Panc1 (cell line): Measurements from ENCODE around the gene PWP1.

Source experiments
- POLR2AphosphoS5 ChIP-seq: IDR thresholded peaks from 2 replicates; pipeline ENCODE4 v1.6.1; 2012; ENCODE audit warnings: mild to moderate bottlenecking, low read depth, low read length, moderate library complexity
- SIN3A ChIP-seq: IDR thresholded peaks from 2 replicates; pipeline ENCODE4 v1.6.1; 2012; ENCODE audit warnings: low read depth, mild to moderate bottlenecking, low read length, moderate library complexity, borderline replicate concordance; ENCODE audit not compliant: insufficient read depth
- TF ChIP-seq, protein P1 (sequence below): fragments of 450-650 bp; IDR thresholded peaks from 2 replicates; pipeline ENCODE4 v1.5.1; 2017; ENCODE audit warnings: mild to moderate bottlenecking
- TF ChIP-seq, protein P2 (sequence below), 2 experiments: IDR thresholded peaks; 2 replicates each; pipeline ENCODE4 v1.6.1; 2011 to 2012; ENCODE audit warnings: low read depth in 2 of 2, control low read depth in 1 of 2, low read length in 1 of 2, mild to moderate bottlenecking in 1 of 2, moderate library complexity in 1 of 2; ENCODE audit not compliant: insufficient read depth in 1 of 2

DNA sequence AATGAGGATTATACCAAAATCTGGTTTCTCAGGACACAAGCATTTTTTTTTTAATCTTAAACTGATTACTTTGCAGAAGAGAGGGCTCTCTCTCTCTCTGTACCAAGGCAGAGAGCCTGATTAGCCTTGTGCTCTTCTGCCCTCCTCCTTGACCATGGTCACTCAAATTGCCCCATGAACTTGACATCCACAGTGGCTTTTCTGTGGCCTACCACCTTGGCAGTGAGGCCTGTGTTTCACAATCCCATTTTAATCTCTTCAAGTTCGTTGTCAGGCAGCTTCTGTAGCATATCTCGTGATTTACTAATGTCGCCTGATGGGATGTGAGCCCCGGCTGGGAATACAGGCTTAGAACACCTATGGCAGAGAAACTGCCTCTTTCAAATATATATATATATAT lies 30.7 kb upstream of the PWP1 start:
- TF ChIP-seq, protein P1, sequence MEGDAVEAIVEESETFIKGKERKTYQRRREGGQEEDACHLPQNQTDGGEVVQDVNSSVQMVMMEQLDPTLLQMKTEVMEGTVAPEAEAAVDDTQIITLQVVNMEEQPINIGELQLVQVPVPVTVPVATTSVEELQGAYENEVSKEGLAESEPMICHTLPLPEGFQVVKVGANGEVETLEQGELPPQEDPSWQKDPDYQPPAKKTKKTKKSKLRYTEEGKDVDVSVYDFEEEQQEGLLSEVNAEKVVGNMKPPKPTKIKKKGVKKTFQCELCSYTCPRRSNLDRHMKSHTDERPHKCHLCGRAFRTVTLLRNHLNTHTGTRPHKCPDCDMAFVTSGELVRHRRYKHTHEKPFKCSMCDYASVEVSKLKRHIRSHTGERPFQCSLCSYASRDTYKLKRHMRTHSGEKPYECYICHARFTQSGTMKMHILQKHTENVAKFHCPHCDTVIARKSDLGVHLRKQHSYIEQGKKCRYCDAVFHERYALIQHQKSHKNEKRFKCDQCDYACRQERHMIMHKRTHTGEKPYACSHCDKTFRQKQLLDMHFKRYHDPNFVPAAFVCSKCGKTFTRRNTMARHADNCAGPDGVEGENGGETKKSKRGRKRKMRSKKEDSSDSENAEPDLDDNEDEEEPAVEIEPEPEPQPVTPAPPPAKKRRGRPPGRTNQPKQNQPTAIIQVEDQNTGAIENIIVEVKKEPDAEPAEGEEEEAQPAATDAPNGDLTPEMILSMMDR = no peak
- TF ChIP-seq POLR2AphosphoS5 = no peak
- TF ChIP-seq SIN3A = no peak
- TF ChIP-seq, protein P2, sequence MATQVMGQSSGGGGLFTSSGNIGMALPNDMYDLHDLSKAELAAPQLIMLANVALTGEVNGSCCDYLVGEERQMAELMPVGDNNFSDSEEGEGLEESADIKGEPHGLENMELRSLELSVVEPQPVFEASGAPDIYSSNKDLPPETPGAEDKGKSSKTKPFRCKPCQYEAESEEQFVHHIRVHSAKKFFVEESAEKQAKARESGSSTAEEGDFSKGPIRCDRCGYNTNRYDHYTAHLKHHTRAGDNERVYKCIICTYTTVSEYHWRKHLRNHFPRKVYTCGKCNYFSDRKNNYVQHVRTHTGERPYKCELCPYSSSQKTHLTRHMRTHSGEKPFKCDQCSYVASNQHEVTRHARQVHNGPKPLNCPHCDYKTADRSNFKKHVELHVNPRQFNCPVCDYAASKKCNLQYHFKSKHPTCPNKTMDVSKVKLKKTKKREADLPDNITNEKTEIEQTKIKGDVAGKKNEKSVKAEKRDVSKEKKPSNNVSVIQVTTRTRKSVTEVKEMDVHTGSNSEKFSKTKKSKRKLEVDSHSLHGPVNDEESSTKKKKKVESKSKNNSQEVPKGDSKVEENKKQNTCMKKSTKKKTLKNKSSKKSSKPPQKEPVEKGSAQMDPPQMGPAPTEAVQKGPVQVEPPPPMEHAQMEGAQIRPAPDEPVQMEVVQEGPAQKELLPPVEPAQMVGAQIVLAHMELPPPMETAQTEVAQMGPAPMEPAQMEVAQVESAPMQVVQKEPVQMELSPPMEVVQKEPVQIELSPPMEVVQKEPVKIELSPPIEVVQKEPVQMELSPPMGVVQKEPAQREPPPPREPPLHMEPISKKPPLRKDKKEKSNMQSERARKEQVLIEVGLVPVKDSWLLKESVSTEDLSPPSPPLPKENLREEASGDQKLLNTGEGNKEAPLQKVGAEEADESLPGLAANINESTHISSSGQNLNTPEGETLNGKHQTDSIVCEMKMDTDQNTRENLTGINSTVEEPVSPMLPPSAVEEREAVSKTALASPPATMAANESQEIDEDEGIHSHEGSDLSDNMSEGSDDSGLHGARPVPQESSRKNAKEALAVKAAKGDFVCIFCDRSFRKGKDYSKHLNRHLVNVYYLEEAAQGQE (IDR thresholded peaks at IDR 0.05; ENCODE audit: insufficient read depth in 1 of 2, low read depth in 2 of 2, low read length in 1 of 2) = no peak
